Measurements from ENCODE around the gene DUSP2.

DUSP2 gene

GRCh38 chr2:96145036-96145847 is at the start of gene DUSP2:
TSS of gene DUSP2 (minus strand) at chr2:96145440. CDS start at chr2:96145354, 86 bp downstream.
- DNase-seq: peak; percentile 93

GRCh38 chr2:96191937-96192670 is 46.9 kb upstream of the DUSP2 start:
- DNase-seq: no peak

GRCh38 chr2:96188821-96189526 is 43.7 kb upstream of the DUSP2 start:
- no peak for DNase-seq

GRCh38 chr2:96186562-96186961 is 41.3 kb upstream of the DUSP2 start:
- no peak for DNase-seq

GRCh38 chr2:96185516-96185915 is 40.3 kb upstream of the DUSP2 start:
- no peak for DNase-seq

- DNase-seq: no peak
These were observed 39.7 kb upstream of the DUSP2 start for GRCh38 chr2:96184989-96185388.

GRCh38 chr2:96184188-96184587 is 38.9 kb upstream of the DUSP2 start:
- no peak for DNase-seq

- DNase-seq: no peak
These were observed 36.3 kb upstream of the DUSP2 start for GRCh38 chr2:96181529-96181928.

- DNase-seq: no peak
These were observed 35.3 kb upstream of the DUSP2 start for GRCh38 chr2:96180521-96180920.

GRCh38 chr2:96180002-96180401 is 34.8 kb upstream of the DUSP2 start:
- DNase-seq: no peak

GRCh38 chr2:96176661-96177060 is 31.4 kb upstream of the DUSP2 start:
- DNase-seq: no peak

- DNase-seq: no peak
These were observed 30.7 kb upstream of the DUSP2 start for GRCh38 chr2:96175951-96176350.

GRCh38 chr2:96174251-96175144 is 29.3 kb upstream of the DUSP2 start:
- DNase-seq: peak; percentile 90 to 92

GRCh38 chr2:96171831-96172230 is 26.6 kb upstream of the DUSP2 start:
- DNase-seq: no peak

- DNase-seq: no peak
These were observed 25.4 kb upstream of the DUSP2 start for GRCh38 chr2:96170626-96171025.

GRCh38 chr2:96169868-96170507 is 24.7 kb upstream of the DUSP2 start:
- DNase-seq: no peak

GRCh38 chr2:96167407-96168013 is 22.3 kb upstream of the DUSP2 start:
- no peak for DNase-seq

- DNase-seq: peak; percentile 76 to 82
These were observed 19.4 kb upstream of the DUSP2 start for GRCh38 chr2:96164459-96165184.

GRCh38 chr2:96163768-96164429 is 18.7 kb upstream of the DUSP2 start:
- DNase-seq: peak; percentile 83 to 87

GRCh38 chr2:96163415-96163767 is 18.2 kb upstream of the DUSP2 start:
- DNase-seq: no peak

Measured in activated CD4-positive, alpha-beta T cell treated with anti-CD3 and anti-CD28 coated beads, Interleukin-2, amount 50 U/mL, for 48 hours (primary cell).